GDM1 (cell line): ENCODE data around the gene AP2S1.
A peak's percentile ranks its signal among the peaks of the same experiment; 100 is the strongest.
"Not testable (repeated sequence)": the region's sequence is repeated elsewhere in the genome, so short reads cannot be mapped to it uniquely, and the experiment has no call there.

ENCODE experiments used
- DNase-seq: peaks from one replicate; lab custom pipeline; 2025; lab: John Stamatoyannopoulos, UW

The AP2S1 gene

GRCh38 chr19:46804432-46804831 lies 46.2 kb downstream of the AP2S1 start:
- DNase-seq = not testable (repeated sequence)

- DNase-seq = no peak
Measured at GRCh38 chr19:46803555-46803954, 47.1 kb downstream of the AP2S1 start.

GRCh38 chr19:46802152-46802551 lies 48.5 kb downstream of the AP2S1 start:
- no peak for DNase-seq

GRCh38 chr19:46798713-46799112 lies 51.9 kb downstream of the AP2S1 start:
- DNase-seq = no peak

GRCh38 chr19:46797881-46798280 lies 52.8 kb downstream of the AP2S1 start:
- no peak for DNase-seq

- no peak for DNase-seq
Measured at GRCh38 chr19:46791944-46792343, 58.7 kb downstream of the AP2S1 start.

- DNase-seq = no peak
Measured at GRCh38 chr19:46789371-46789770, 61.3 kb downstream of the AP2S1 start.

GRCh38 chr19:46788968-46789338 lies 61.7 kb downstream of the AP2S1 start:
- DNase-seq = no peak

GRCh38 chr19:46788262-46788967 lies 62.2 kb downstream of the AP2S1 start, which contains the start of gene SLC1A5:
SLC1A5 (minus strand) TSS chr19:46788594; CDS start chr19:46787965, 629 bp downstream.
- peak; percentile 94 for DNase-seq
